Mammary epithelial cell (primary cell): ENCODE results near the gene COL27A1.
A peak's percentile ranks its signal among the peaks of the same experiment; 100 is the strongest.

Source experiments
- CTCF ChIP-seq, 2 donors: IDR thresholded peaks in 1 of 2; conservative IDR thresholded peaks in 1 of 2; 2 replicates each; pipeline ENCODE4 v1.5.1; 2011 to 2012; ENCODE audit warnings: inconsistent platforms in 2 of 2, low read length in 2 of 2, mild to moderate bottlenecking in 2 of 2, control low read depth in 1 of 2, low read depth in 1 of 2; ENCODE audit not compliant: insufficient read depth in 1 of 2; ENCODE audit errors: extremely low read depth in 1 of 2
- EZH2 ChIP-seq: IDR thresholded peaks from 2 replicates; pipeline ENCODE4 v1.6.1; 2012; ENCODE audit warnings: low read length, inconsistent platforms, borderline replicate concordance

- TF ChIP-seq CTCF (conservative IDR thresholded peaks at IDR 0.05 in 1 of 2, IDR thresholded peaks at IDR 0.05 in 1 of 2; ENCODE audit: extremely low read depth in 1 of 2, insufficient read depth in 1 of 2, low read depth in 1 of 2, low read length in 2 of 2) (peak in 1 of 2 donors; percentile 12), EZH2 (no peak)
These were observed 123.7 kb downstream of the COL27A1 start for GRCh38 chr9:114278881-114279570.
